HG03469 (cell line): ENCODE measurements around the gene VTI1A.

Source experiments
- ATAC-seq: cut with Tn5 transposase; IDR thresholded peaks from one replicate; pipeline ENCODE4 v1.9.1; 2021; ENCODE audit warnings: mild to moderate bottlenecking, moderate library complexity, moderate number of reproducible peaks; ENCODE audit not compliant: unreplicated experiment

Gene VTI1A

GRCh38 chr10:112671743-112672142 lies 224.7 kb downstream of the VTI1A start:
- ATAC-seq, result no peak

- ATAC-seq, result no peak
Observed at GRCh38 chr10:112672706-112673105, 225.7 kb downstream of the VTI1A start.

GRCh38 chr10:112675560-112676083 lies 228.6 kb downstream of the VTI1A start:
- ATAC-seq, result no peak

- ATAC-seq, result no peak
Observed at GRCh38 chr10:112677689-112678088, 230.7 kb downstream of the VTI1A start.

- no peak for ATAC-seq
Observed at GRCh38 chr10:112678581-112678980, 231.6 kb downstream of the VTI1A start.

GRCh38 chr10:112678987-112679386 lies 232.0 kb downstream of the VTI1A start:
- ATAC-seq, result no peak

- ATAC-seq, result no peak
Observed at GRCh38 chr10:112679392-112679791, 232.4 kb downstream of the VTI1A start.

GRCh38 chr10:112680586-112680985 lies 233.6 kb downstream of the VTI1A start:
- ATAC-seq, result no peak

GRCh38 chr10:112687647-112688046 lies 240.6 kb downstream of the VTI1A start:
- no peak for ATAC-seq

- ATAC-seq, result no peak
Observed at GRCh38 chr10:112689327-112690072, 242.5 kb downstream of the VTI1A start.

GRCh38 chr10:112695539-112695938 lies 248.5 kb downstream of the VTI1A start:
- no peak for ATAC-seq

GRCh38 chr10:112696592-112696991 lies 249.6 kb downstream of the VTI1A start:
- ATAC-seq, result no peak

- no peak for ATAC-seq
Observed at GRCh38 chr10:112698133-112698817, 251.3 kb downstream of the VTI1A start.

- ATAC-seq, result no peak
Observed at GRCh38 chr10:112698818-112699164, 251.8 kb downstream of the VTI1A start.

- ATAC-seq, result no peak
Observed at GRCh38 chr10:112700215-112700671, 253.2 kb downstream of the VTI1A start.

GRCh38 chr10:112701211-112701877 lies 254.3 kb downstream of the VTI1A start:
- ATAC-seq, result no peak

- ATAC-seq, result no peak
Observed at GRCh38 chr10:112701878-112702255, 254.9 kb downstream of the VTI1A start.

GRCh38 chr10:112706577-112706976 lies 259.6 kb downstream of the VTI1A start:
- ATAC-seq, result no peak

- no peak for ATAC-seq
Observed at GRCh38 chr10:112708461-112708860, 261.4 kb downstream of the VTI1A start.

GRCh38 chr10:112710528-112710927 lies 263.5 kb downstream of the VTI1A start:
- ATAC-seq, result no peak

GRCh38 chr10:112711366-112711765 lies 264.4 kb downstream of the VTI1A start:
- no peak for ATAC-seq

- ATAC-seq, result no peak
Observed at GRCh38 chr10:112712536-112712935, 265.5 kb downstream of the VTI1A start.
